ENCODE measurements around the gene FRAS1. TPM values are rescaled to one million over a fixed set of nuclear protein-coding genes. Genes with fewer than 3 reads are reported as not detected.

The FRAS1 gene
- total and polyA plus RNA-seq, 2 donors (not counting 3 experiments of a cell fraction or from before 2014, with no cell fraction given) = 1.4 to 3.6 TPM

- Histone ChIP-seq H3K4me2 (ENCODE audit: insufficient read depth, low read length) (no peak overlapping the region), H2AFZ (ENCODE audit: low read depth, low read length) (no peak overlapping the region), H3K4me1 (ENCODE audit: control insufficient read depth, extremely low read depth, insufficient read depth, low read length) (no peaks in the 10 kb centered on the region), H3K9ac (replicated peaks; ENCODE audit: extremely low read depth, insufficient read depth, low read length) (no peak overlapping the region), H3K9me3 (replicated peaks; ENCODE audit: control insufficient read depth, insufficient read depth, low read length) (no peaks in the 10 kb centered on the region), H3K36me3 (ENCODE audit: control insufficient read depth in 2 of 2, extremely low read depth in 1 of 2, insufficient read depth in 2 of 2, low read length in 2 of 2) (no peaks in the 10 kb centered on the region), H3K27ac (ENCODE audit: insufficient read depth, low read depth, low read length) (no peak overlapping the region), H3K9me1 (replicated peaks; ENCODE audit: control insufficient read depth, extremely low read depth, insufficient read depth, low read length) (no peaks in the 10 kb centered on the region), H3K4me3 (replicated peaks in 1 of 3; ENCODE audit: insufficient read depth in 1 of 3, low read depth in 1 of 3, low read length in 3 of 3) (no peak overlapping the region), H3K27me3 (ENCODE audit: control insufficient read depth in 2 of 2, insufficient read depth in 2 of 2, low read length in 2 of 2) (no peaks in the 10 kb centered on the region), H4K20me1 (replicated peaks; ENCODE audit: control insufficient read depth, extremely low read depth, insufficient read depth, low read length) (no peaks in the 10 kb centered on the region), H3K79me2 (ENCODE audit: control insufficient read depth, insufficient read depth, low read length) (no peaks in the 10 kb centered on the region)
- BruUV-seq (replicated peaks) = no TSS peak
- intact Hi-C loops (cut with micrococcal nuclease) (no loop called here), dilution Hi-C loops (cut with MboI; ENCODE audit: extremely low pct_ligation_motif_present, low sequenced_read_pairs) (no loop called here)
- ChIA-PET POLR2A (no interaction called here), CTCF (interaction anchor here (0.7 to 1.7 kb wide), 4 partner anchors 8 to 37 kb away, joined by 3 to 5 read pairs (median 4); no protein-coding TSS in a partner anchor)
- no peak for DNase-seq (ENCODE audit: low read depth, low spot score)
- TF ChIP-seq, protein P1, sequence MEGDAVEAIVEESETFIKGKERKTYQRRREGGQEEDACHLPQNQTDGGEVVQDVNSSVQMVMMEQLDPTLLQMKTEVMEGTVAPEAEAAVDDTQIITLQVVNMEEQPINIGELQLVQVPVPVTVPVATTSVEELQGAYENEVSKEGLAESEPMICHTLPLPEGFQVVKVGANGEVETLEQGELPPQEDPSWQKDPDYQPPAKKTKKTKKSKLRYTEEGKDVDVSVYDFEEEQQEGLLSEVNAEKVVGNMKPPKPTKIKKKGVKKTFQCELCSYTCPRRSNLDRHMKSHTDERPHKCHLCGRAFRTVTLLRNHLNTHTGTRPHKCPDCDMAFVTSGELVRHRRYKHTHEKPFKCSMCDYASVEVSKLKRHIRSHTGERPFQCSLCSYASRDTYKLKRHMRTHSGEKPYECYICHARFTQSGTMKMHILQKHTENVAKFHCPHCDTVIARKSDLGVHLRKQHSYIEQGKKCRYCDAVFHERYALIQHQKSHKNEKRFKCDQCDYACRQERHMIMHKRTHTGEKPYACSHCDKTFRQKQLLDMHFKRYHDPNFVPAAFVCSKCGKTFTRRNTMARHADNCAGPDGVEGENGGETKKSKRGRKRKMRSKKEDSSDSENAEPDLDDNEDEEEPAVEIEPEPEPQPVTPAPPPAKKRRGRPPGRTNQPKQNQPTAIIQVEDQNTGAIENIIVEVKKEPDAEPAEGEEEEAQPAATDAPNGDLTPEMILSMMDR (IDR thresholded peaks at IDR 0.05; ENCODE audit: extremely low read depth in 1 of 2, insufficient read depth in 1 of 2, low read depth in 1 of 2, low read length in 2 of 2) = no peak
- TF ChIP-seq JUN (IDR thresholded peaks at IDR 0.05; ENCODE audit: borderline replicate concordance, insufficient read depth, insufficient read length, low read depth) (no peak), MYC (IDR thresholded peaks at IDR 0.05; ENCODE audit: low read depth, low read length) (no peak), POLR2AphosphoS5 (IDR thresholded peaks at IDR 0.05; ENCODE audit: insufficient read depth, low read depth, low read length) (no peak), POLR2A (IDR thresholded peaks at IDR 0.05; ENCODE audit: low read depth, low read length) (no peak), FOS (IDR thresholded peaks at IDR 0.05; ENCODE audit: borderline replicate concordance, insufficient read depth, low read length) (no peak)
- TF ChIP-seq, protein P2, sequence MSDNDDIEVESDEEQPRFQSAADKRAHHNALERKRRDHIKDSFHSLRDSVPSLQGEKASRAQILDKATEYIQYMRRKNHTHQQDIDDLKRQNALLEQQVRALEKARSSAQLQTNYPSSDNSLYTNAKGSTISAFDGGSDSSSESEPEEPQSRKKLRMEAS (IDR thresholded peaks at IDR 0.05; ENCODE audit: insufficient read depth, insufficient read length) = no peak
- no peak for FAIRE-seq
These were observed 34.6 kb upstream of the FRAS1 start for GRCh38 chr4:78022517-78022916.

Measured in endothelial cell of umbilical vein (primary cell).